ENCODE data around the gene GPRC6A.

GPRC6A gene

GRCh38 chr6:116761779-116762178, 67.1 kb downstream of the GPRC6A start:
- no peak for TF ChIP-seq EZH2 (IDR thresholded peaks at IDR 0.05; ENCODE audit: borderline replicate concordance, low read depth, low read length, severe bottlenecking)
- TF ChIP-seq CTCF (IDR thresholded peaks at IDR 0.05; ENCODE audit: borderline replicate concordance, extremely low read depth, low read length, poor library complexity, severe bottlenecking) = no peak
- no peaks in the 10 kb centered on the region for H4K20me1 ChIP-seq (ENCODE audit: insufficient read depth, low read length)
- no peaks in the 10 kb centered on the region for H3K9me3 ChIP-seq (ENCODE audit: insufficient read depth, low read length, severe bottlenecking)
- no peak for ATAC-seq (ENCODE audit: insufficient read depth, low read depth)
- H3K4me3 ChIP-seq (ENCODE audit: low read depth in 1 of 2, low read length in 2 of 2) = no peak overlapping the region
- no peak overlapping the region for H2AFZ ChIP-seq (ENCODE audit: low read depth, low read length)
- no peak for DNase-seq
- no peaks in the 10 kb centered on the region for H3K27me3 ChIP-seq (ENCODE audit: insufficient read depth, low read length, poor library complexity)
- no peaks in the 10 kb centered on the region for H3K79me2 ChIP-seq (ENCODE audit: insufficient read depth, low read length)
- H3K9ac ChIP-seq (ENCODE audit: low read depth, low read length) = no peak overlapping the region
- H3K27ac ChIP-seq (ENCODE audit: low read length) = no peak overlapping the region
- no peaks in the 10 kb centered on the region for H3K4me1 ChIP-seq (ENCODE audit: insufficient read depth, low read length)
- no peak overlapping the region for H3K4me2 ChIP-seq (ENCODE audit: insufficient read depth, low read length)
- no peaks in the 10 kb centered on the region for H3K36me3 ChIP-seq (ENCODE audit: insufficient read depth, low read length)

- no peak for ATAC-seq (ENCODE audit: insufficient read depth, low read depth)
- H3K36me3 ChIP-seq (ENCODE audit: insufficient read depth, low read length) = no peaks in the 10 kb centered on the region
- no peak overlapping the region for H3K4me2 ChIP-seq (ENCODE audit: insufficient read depth, low read length)
- H3K27ac ChIP-seq (ENCODE audit: low read length) = no peak overlapping the region
- no peak for DNase-seq
- H3K9ac ChIP-seq (ENCODE audit: low read depth, low read length) = no peak overlapping the region
- H3K79me2 ChIP-seq (ENCODE audit: insufficient read depth, low read length) = no peaks in the 10 kb centered on the region
- TF ChIP-seq EZH2 (IDR thresholded peaks at IDR 0.05; ENCODE audit: borderline replicate concordance, low read depth, low read length, severe bottlenecking) = no peak
- no peak for TF ChIP-seq CTCF (IDR thresholded peaks at IDR 0.05; ENCODE audit: borderline replicate concordance, extremely low read depth, low read length, poor library complexity, severe bottlenecking)
- peaks cover 4% of the 10 kb centered on the region for H3K27me3 ChIP-seq (ENCODE audit: insufficient read depth, low read length, poor library complexity)
- H4K20me1 ChIP-seq (ENCODE audit: insufficient read depth, low read length) = no peaks in the 10 kb centered on the region
- no peaks in the 10 kb centered on the region for H3K9me3 ChIP-seq (ENCODE audit: insufficient read depth, low read length, severe bottlenecking)
- H2AFZ ChIP-seq (ENCODE audit: low read depth, low read length) = no peak overlapping the region
- no peak overlapping the region for H3K4me3 ChIP-seq (ENCODE audit: low read depth in 1 of 2, low read length in 2 of 2)
- H3K4me1 ChIP-seq (ENCODE audit: insufficient read depth, low read length) = no peaks in the 10 kb centered on the region
Observed at GRCh38 chr6:116745176-116745575, 83.7 kb downstream of the GPRC6A start.

Measured in DND-41 (cell line).